ENCODE measurements around the gene RYR2.

RYR2 gene

DNA sequence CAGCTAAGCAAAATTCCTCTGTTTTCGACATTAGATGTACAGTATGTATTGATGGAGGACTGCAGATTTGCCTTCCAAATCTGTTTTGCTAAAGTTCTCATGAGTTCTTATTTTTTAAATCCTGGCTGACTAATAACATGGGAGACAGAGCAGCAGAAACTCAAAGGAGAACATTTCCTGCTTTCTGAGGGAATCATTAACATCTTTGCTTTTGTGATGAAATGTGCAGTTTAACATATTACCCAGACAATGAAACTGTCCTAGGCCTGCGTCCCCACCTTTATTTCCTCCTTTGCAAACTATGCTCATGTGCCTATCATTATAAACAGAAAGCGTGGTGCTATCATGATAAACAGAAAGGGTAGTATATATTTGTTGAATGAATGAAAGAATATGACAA lies 698.9 kb downstream of the RYR2 start:
- no peak overlapping the region for H3K4me3 ChIP-seq (ENCODE audit: low read depth, low read length)
- H3K27me3 ChIP-seq (ENCODE audit: control insufficient read depth, insufficient read depth, low read length): no peaks in the 10 kb centered on the region
- no peaks in the 10 kb centered on the region for H3K36me3 ChIP-seq (ENCODE audit: control insufficient read depth, insufficient read depth, low read length)
- H3K27ac ChIP-seq (ENCODE audit: low read depth, low read length): no peak overlapping the region
- H3K4me1 ChIP-seq (ENCODE audit: control insufficient read depth, insufficient read depth, low read length): peaks cover 3% of the 10 kb centered on the region
- H3K9ac ChIP-seq (ENCODE audit: low read length): no peak overlapping the region
- no peaks in the 10 kb centered on the region for H3K9me3 ChIP-seq (ENCODE audit: control insufficient read depth, insufficient read depth, low read depth, low read length)

DNA sequence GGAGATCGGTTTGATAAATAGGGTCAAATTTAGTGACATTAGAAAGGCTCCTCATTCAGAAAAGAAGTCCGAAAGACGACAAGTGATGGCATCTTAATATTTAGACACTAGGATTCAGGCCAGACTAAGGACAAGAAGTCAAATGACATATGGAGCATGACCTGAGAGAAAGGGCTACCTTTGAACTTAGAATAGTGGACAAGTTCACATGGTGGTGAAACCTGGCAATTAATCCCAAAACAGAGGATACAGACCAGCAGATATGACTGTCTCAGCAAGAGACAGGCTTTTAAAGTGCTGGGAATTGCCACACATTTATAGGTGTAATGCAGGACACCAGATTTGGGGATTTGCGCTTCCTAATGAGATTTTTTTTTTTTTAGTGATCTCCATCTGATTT lies 703.6 kb downstream of the RYR2 start:
- no peaks in the 10 kb centered on the region for H3K36me3 ChIP-seq (ENCODE audit: control insufficient read depth, insufficient read depth, low read length)

DNA sequence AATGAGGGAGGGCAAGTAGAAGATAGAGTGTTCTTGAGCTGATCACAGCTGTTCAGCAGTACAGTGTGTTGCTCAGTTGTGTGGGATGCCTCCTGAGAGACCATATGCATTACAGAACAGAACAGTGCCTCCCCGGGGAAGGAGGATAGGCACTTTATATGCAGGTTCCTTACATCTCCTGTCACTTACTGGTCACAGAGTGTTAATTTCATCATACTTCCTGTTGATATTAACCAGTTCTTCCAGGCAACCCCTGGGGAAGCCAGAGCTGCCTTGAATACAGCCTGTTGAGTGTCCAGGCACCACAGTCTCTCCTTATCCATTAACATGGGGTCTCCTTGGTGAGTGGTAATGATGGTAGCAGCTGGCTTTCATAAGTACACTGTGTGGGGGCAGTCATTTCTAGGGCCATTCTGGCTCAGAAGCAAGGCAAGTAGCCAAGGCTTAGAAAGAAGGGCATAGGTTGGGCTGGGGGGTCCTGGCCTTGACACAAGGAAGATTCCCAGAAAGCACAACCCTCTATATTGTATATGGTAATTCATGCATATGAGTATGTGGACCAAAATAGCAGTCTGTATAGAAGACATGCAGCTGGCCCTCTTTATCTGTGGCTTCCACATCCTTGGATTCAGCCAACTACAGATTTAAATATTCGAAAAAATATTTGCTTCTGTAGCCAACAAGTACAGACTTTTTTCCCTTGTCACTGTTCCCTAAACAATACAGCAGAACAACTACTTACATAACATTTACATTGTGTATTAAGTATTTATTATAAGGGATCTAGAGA lies 706.4 kb downstream of the RYR2 start:
- H3K4me3 ChIP-seq (ENCODE audit: low read depth, low read length): no peak overlapping the region
- no peak overlapping the region for H3K9ac ChIP-seq (ENCODE audit: low read length)
- H3K4me1 ChIP-seq (ENCODE audit: control insufficient read depth, insufficient read depth, low read length): peaks cover 4% of the 10 kb centered on the region; the same call in 1 of the 2 replicates
- H3K27me3 ChIP-seq (ENCODE audit: control insufficient read depth, insufficient read depth, low read length): no peaks in the 10 kb centered on the region
- H3K9me3 ChIP-seq (ENCODE audit: control insufficient read depth, insufficient read depth, low read depth, low read length): no peaks in the 10 kb centered on the region
- no peak overlapping the region for H3K27ac ChIP-seq (ENCODE audit: low read depth, low read length)
- no peaks in the 10 kb centered on the region for H3K36me3 ChIP-seq (ENCODE audit: control insufficient read depth, insufficient read depth, low read length)

More for the DNA sequence above, 703.6 kb downstream of the RYR2 start:
- H3K9ac ChIP-seq (ENCODE audit: low read length): no peak overlapping the region
- no peaks in the 10 kb centered on the region for H3K9me3 ChIP-seq (ENCODE audit: control insufficient read depth, insufficient read depth, low read depth, low read length)
- H3K4me3 ChIP-seq (ENCODE audit: low read depth, low read length): no peak overlapping the region
- no peak overlapping the region for H3K27ac ChIP-seq (ENCODE audit: low read depth, low read length)
- no peaks in the 10 kb centered on the region for H3K27me3 ChIP-seq (ENCODE audit: control insufficient read depth, insufficient read depth, low read length)
- H3K4me1 ChIP-seq (ENCODE audit: control insufficient read depth, insufficient read depth, low read length): no peaks in the 10 kb centered on the region; the same call in 1 of the 2 replicates

DNA sequence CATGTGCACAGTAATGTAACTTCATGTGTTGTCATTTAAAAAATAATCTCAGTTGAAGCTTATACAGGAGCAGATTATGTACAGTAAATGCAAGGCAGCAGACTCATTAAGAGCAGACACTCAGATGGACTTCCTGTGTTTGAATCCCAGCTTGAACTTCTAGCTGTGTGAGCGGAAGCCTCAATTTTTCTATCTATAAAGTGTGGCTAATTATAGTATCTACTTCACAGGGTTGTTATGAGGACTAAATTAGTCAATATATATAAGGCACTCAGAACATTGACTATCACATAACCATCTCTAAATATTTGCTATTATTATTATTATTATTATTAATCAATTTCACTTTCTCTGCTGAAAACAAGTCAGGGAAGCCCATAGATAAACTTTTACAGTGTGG lies 707.1 kb downstream of the RYR2 start:
- Histone ChIP-seq H3K4me1 (ENCODE audit: control insufficient read depth, insufficient read depth, low read length) (peaks cover 6% of the 10 kb centered on the region; the same call in 1 of the 2 replicates), H3K9ac (ENCODE audit: low read length) (no peak overlapping the region), H3K27ac (ENCODE audit: low read depth, low read length) (no peak overlapping the region), H3K9me3 (ENCODE audit: control insufficient read depth, insufficient read depth, low read depth, low read length) (no peaks in the 10 kb centered on the region), H3K36me3 (ENCODE audit: control insufficient read depth, insufficient read depth, low read length) (no peaks in the 10 kb centered on the region), H3K27me3 (ENCODE audit: control insufficient read depth, insufficient read depth, low read length) (no peaks in the 10 kb centered on the region), H3K4me3 (ENCODE audit: low read depth, low read length) (no peak overlapping the region)

DNA sequence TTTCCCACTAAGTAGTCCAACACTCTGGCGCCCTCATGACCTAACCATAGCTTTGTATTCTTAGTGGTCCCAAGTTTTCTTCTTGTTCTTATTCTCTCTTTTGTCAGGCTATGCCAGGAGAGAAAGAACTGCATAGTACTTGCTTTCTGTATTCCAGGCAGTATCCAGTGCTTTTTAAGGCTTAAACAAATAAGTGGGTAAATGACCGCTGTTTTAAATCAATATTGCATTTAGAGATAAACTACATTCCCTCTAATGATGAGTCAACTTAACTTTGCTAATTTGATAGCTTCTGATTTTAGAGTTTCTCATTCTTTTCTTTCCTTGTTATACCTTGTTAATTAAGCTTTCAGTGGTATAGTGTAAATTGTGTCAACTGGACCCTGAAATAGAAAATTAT lies 709.1 kb downstream of the RYR2 start:
- no peak overlapping the region for H3K27ac ChIP-seq (ENCODE audit: low read depth, low read length)
- H3K4me3 ChIP-seq (ENCODE audit: low read depth, low read length): no peak overlapping the region
- no peaks in the 10 kb centered on the region for H3K36me3 ChIP-seq (ENCODE audit: control insufficient read depth, insufficient read depth, low read length)
- H3K9me3 ChIP-seq (ENCODE audit: control insufficient read depth, insufficient read depth, low read depth, low read length): no peaks in the 10 kb centered on the region
- no peak overlapping the region for H3K9ac ChIP-seq (ENCODE audit: low read length)
- H3K27me3 ChIP-seq (ENCODE audit: control insufficient read depth, insufficient read depth, low read length): no peaks in the 10 kb centered on the region
- peaks cover 6% of the 10 kb centered on the region; the same call in 1 of the 2 replicates for H3K4me1 ChIP-seq (ENCODE audit: control insufficient read depth, insufficient read depth, low read length)

DNA sequence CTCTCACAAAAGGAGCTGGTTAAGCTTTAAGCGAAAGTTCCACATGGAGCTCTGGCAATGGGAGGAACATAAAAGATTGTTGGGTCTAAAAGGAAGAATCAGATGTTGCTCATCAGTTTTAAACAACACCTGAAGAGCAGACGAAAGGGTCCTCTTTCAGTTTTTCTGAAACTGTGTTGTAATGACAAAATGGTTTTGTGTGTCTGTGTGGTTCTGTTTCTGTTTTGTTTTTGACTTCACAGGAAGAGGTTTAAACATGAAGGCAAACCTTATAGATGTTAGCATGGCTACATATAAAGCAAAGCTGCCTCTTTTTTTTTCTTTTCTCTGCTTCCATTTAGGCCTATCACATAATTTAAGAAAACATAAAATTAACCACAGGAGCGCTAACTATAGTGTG lies 712.6 kb downstream of the RYR2 start:
- H3K9ac ChIP-seq (ENCODE audit: low read length): no peak overlapping the region
- H3K27me3 ChIP-seq (ENCODE audit: control insufficient read depth, insufficient read depth, low read length): no peaks in the 10 kb centered on the region
- no peaks in the 10 kb centered on the region for H3K9me3 ChIP-seq (ENCODE audit: control insufficient read depth, insufficient read depth, low read depth, low read length)
- no peaks in the 10 kb centered on the region for H3K36me3 ChIP-seq (ENCODE audit: control insufficient read depth, insufficient read depth, low read length)
- no peak overlapping the region for H3K4me3 ChIP-seq (ENCODE audit: low read depth, low read length)
- H3K4me1 ChIP-seq (ENCODE audit: control insufficient read depth, insufficient read depth, low read length): peaks cover 6% of the 10 kb centered on the region; the same call in 1 of the 2 replicates
- H3K27ac ChIP-seq (ENCODE audit: low read depth, low read length): no peak overlapping the region

DNA sequence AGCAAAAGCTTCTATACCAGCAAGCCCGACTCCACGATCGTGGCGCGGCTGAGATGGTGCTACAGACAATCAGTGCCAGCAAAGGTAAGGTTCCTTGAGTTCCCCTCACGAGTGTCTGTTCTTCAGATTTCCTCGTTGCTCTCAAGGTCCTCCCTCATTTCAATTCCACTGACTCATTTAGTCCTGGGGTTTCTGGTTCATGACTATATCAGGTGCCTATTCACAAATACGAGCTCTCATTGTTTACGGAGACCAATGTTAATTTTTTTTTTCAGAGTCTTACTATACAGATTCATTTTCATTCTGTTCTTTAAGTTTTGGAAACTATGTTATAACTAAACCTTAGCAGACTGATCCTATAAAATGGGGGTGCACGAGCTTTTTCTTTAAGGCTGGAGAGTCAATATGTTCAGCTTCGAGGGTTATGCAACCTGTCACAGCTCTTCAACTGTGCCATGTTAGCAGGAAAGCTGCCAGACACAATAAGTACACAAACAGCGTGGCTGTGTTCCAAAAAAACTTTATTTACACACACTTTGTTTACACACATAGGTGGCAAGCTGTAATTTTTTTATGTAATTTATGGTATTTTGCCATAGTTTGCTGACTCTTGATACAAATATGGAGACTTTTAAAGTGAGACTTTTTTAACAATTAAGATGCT lies 714.5 kb downstream of the RYR2 start:
- Histone ChIP-seq H3K4me3 (ENCODE audit: low read depth, low read length) (no peak overlapping the region), H3K27me3 (ENCODE audit: control insufficient read depth, insufficient read depth, low read length) (no peaks in the 10 kb centered on the region), H3K9me3 (ENCODE audit: control insufficient read depth, insufficient read depth, low read depth, low read length) (no peaks in the 10 kb centered on the region), H3K4me1 (ENCODE audit: control insufficient read depth, insufficient read depth, low read length) (peaks cover 6% of the 10 kb centered on the region; the same call in 1 of the 2 replicates), H3K27ac (ENCODE audit: low read depth, low read length) (no peak overlapping the region), H3K9ac (ENCODE audit: low read length) (no peak overlapping the region), H3K36me3 (ENCODE audit: control insufficient read depth, insufficient read depth, low read length) (no peaks in the 10 kb centered on the region)

DNA sequence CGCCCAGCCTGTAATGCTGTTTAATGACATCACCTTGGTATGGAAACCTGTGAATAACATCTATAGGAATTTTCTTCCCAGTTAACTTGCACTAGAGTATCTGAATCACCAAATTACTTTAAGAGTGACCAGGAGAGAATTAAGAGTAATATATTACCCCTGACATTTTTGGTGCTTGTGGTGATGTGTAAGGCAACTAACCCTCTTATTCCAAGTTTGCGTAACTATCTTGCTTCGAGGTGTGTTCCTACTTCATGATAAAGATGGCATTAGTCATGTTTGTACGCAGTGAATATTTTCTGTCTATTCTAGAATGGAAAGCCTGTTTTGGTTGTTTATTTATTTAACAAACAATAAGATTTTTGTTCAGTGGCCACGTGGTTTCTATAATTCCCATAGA lies 717.4 kb downstream of the RYR2 start:
- H3K4me3 ChIP-seq (ENCODE audit: low read depth, low read length): no peak overlapping the region
- H3K27ac ChIP-seq (ENCODE audit: low read depth, low read length): no peak overlapping the region
- H3K27me3 ChIP-seq (ENCODE audit: control insufficient read depth, insufficient read depth, low read length): no peaks in the 10 kb centered on the region
- no peaks in the 10 kb centered on the region for H3K4me1 ChIP-seq (ENCODE audit: control insufficient read depth, insufficient read depth, low read length)
- no peak overlapping the region for H3K9ac ChIP-seq (ENCODE audit: low read length)
- no peaks in the 10 kb centered on the region for H3K36me3 ChIP-seq (ENCODE audit: control insufficient read depth, insufficient read depth, low read length)
- H3K9me3 ChIP-seq (ENCODE audit: control insufficient read depth, insufficient read depth, low read depth, low read length): no peaks in the 10 kb centered on the region

DNA sequence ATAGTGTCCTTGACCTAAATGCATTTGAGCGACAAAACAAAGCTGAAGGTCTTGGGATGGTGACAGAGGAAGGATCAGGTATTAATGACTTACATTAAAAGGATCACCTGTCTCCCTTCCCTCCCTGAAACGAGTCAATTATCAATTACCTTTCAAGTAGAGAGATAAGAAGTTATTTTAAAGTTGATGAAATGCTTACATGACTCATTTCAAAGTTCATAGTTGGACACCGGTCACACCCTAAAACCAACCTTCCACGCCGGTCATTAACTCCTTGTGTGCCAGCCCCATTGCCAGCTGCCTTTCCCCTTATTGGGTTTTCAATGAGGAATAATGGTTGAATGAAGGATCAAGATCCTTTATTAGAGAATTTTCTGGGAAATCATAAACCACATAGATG lies 719.0 kb downstream of the RYR2 start:
- Histone ChIP-seq H3K36me3 (ENCODE audit: control insufficient read depth, insufficient read depth, low read length) (no peaks in the 10 kb centered on the region), H3K4me1 (ENCODE audit: control insufficient read depth, insufficient read depth, low read length) (no peaks in the 10 kb centered on the region), H3K27me3 (ENCODE audit: control insufficient read depth, insufficient read depth, low read length) (no peaks in the 10 kb centered on the region), H3K27ac (ENCODE audit: low read depth, low read length) (no peak overlapping the region), H3K9ac (ENCODE audit: low read length) (no peak overlapping the region), H3K4me3 (ENCODE audit: low read depth, low read length) (no peak overlapping the region), H3K9me3 (ENCODE audit: control insufficient read depth, insufficient read depth, low read depth, low read length) (no peaks in the 10 kb centered on the region)

DNA sequence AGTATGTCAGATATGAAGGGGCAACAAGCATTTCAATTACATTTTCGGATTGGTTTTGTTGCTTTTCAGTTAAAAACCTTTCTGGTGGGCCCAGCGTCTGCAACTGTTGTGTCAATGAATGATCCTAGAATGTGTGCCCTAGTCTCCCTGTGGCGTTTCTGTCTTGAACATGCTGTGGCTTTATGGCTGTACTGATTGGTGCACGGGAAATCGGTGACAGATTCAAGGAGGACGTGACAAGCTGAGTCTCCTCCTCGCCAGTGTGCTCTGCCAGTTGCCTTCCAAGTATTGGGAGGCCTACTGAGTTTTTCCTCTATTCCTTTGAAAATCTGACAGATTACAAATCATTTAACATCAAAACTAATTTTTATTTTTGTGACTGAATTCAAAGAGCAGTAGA lies 721.2 kb downstream of the RYR2 start:
- Histone ChIP-seq H3K4me1 (ENCODE audit: control insufficient read depth, insufficient read depth, low read length) (no peaks in the 10 kb centered on the region), H3K9me3 (ENCODE audit: control insufficient read depth, insufficient read depth, low read depth, low read length) (no peaks in the 10 kb centered on the region), H3K27ac (ENCODE audit: low read depth, low read length) (no peak overlapping the region), H3K9ac (ENCODE audit: low read length) (no peak overlapping the region), H3K36me3 (ENCODE audit: control insufficient read depth, insufficient read depth, low read length) (no peaks in the 10 kb centered on the region), H3K4me3 (ENCODE audit: low read depth, low read length) (no peak overlapping the region), H3K27me3 (ENCODE audit: control insufficient read depth, insufficient read depth, low read length) (no peaks in the 10 kb centered on the region)

DNA sequence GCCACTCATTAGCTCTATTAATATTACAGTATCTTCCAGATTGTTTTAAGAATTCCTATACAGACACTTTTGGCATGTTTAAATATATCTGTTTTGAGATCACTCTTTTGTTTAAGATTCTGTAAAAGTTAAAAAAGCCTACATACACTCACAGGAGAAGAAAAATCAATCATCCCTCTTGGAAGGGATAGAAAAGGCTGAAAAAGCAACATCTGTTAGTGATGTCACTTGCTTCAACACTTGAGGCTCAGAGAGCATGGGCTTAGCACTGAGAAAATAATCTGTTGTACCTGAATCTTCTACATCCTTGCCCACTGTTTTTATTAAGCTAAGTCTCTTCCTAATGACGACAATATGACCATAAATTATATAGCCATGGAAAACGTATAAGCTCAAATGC lies 721.8 kb downstream of the RYR2 start:
- Histone ChIP-seq H3K36me3 (ENCODE audit: control insufficient read depth, insufficient read depth, low read length) (no peaks in the 10 kb centered on the region), H3K4me3 (ENCODE audit: low read depth, low read length) (no peak overlapping the region), H3K4me1 (ENCODE audit: control insufficient read depth, insufficient read depth, low read length) (no peaks in the 10 kb centered on the region), H3K27ac (ENCODE audit: low read depth, low read length) (no peak overlapping the region), H3K9ac (ENCODE audit: low read length) (no peak overlapping the region), H3K9me3 (ENCODE audit: control insufficient read depth, insufficient read depth, low read depth, low read length) (no peaks in the 10 kb centered on the region), H3K27me3 (ENCODE audit: control insufficient read depth, insufficient read depth, low read length) (no peaks in the 10 kb centered on the region)
